Measurements from ENCODE around the gene RAD51B. TPM values are rescaled to one million over a fixed set of nuclear protein-coding genes. Genes with fewer than 3 reads are reported as not detected.

RAD51B gene
- total and polyA plus RNA-seq, 9 of the 15 experiments (the other 6 are each of a cell fraction or from before 2014, with no cell fraction given) = 8.5 to 17.3 (median 11.3) TPM

GRCh38 chr14:68342216-68342763 lies 522.7 kb downstream of the RAD51B start:
- H3K9ac ChIP-seq (ENCODE audit: insufficient read depth in 1 of 2, low read depth in 2 of 2, low read length in 2 of 2) = no peak overlapping the region
- H3K27ac ChIP-seq (ENCODE audit: extremely low read depth, low read depth, low read length) = no peak overlapping the region; the same call in 2 of the 3 replicates
- ATAC-seq (no peak), DNase-seq (ENCODE audit: extremely low read depth in 1 of 4, low spot score in 3 of 4) (no peak), FAIRE-seq (no peak)
- no peaks in the 10 kb centered on the region for H3K9me1 ChIP-seq (ENCODE audit: control insufficient read depth, insufficient read depth, low read length)
- no peaks in the 10 kb centered on the region for H4K20me1 ChIP-seq (replicated peaks; ENCODE audit: control insufficient read depth, insufficient read depth, low read length)
- in situ Hi-C loops (cut with MboI) = no loop called here
- H3K27me3 ChIP-seq (ENCODE audit: control insufficient read depth in 2 of 2, insufficient read depth in 2 of 2, low read length in 2 of 2) = no peaks in the 10 kb centered on the region
- no peak overlapping the region for H3K4me3 ChIP-seq
- 0% methylated on average over 2 of the region's 3 CpGs for WGBS (ENCODE audit: insufficient coverage, low coverage, missing lambda C conversion rate)
- H3K4me1 ChIP-seq (replicated peaks in 1 of 2; ENCODE audit: control insufficient read depth in 2 of 2, insufficient read depth in 2 of 2, low read length in 2 of 2) = peaks cover 0 to 6% of the 10 kb centered on the region in 2 experiments; a peak in 3 of 5 replicates
- POLR2A ChIA-PET = interaction anchor here (1.0 kb wide), 1 partner anchor 18 kb away, joined by 4 read pairs; no protein-coding TSS in a partner anchor
- H3K36me3 ChIP-seq (ENCODE audit: control insufficient read depth, insufficient read depth, low read length) = no peaks in the 10 kb centered on the region
- H3K79me2 ChIP-seq (ENCODE audit: control insufficient read depth, insufficient read depth, low read length) = no peaks in the 10 kb centered on the region
- no peaks in the 10 kb centered on the region for H3K9me3 ChIP-seq (replicated peaks; ENCODE audit: control insufficient read depth, insufficient read depth, low read depth, low read length)
- CTCF ChIA-PET (ENCODE audit: low intra/inter-chr PET ratio) = no interaction called here
- peak overlapping the region; percentile 8; the same call in 1 of the 2 replicates for H3K4me2 ChIP-seq (ENCODE audit: insufficient read depth, low read length)
- BruUV-seq (replicated peaks) = no TSS peak
- H2AFZ ChIP-seq (ENCODE audit: low read depth, low read length) = no peak overlapping the region
- intact Hi-C loops (cut with micrococcal nuclease) = no loop called here
- TF ChIP-seq NFYB (IDR thresholded peaks at IDR 0.05; ENCODE audit: extremely low read depth, insufficient read length) = no peak
- no peak for TF ChIP-seq NFXL1 (CRISPR knock-in tag; IDR thresholded peaks at IDR 0.05)
- TF ChIP-seq SAFB2 (IDR thresholded peaks at IDR 0.05; ENCODE audit: borderline replicate concordance, low read depth, low read length, severe bottlenecking) = no peak
- no peak for TF ChIP-seq ZNF445 (CRISPR knock-in tag; IDR thresholded peaks at IDR 0.05; ENCODE audit: low read depth)
- peak; percentile 34; the same call in 1 of the 2 replicates for TF ChIP-seq SMARCA4 (IDR thresholded peaks at IDR 0.05)
- peak; percentile 70; the same call in 1 of the 2 replicates for TF ChIP-seq SOX6 (IDR thresholded peaks at IDR 0.05)
- no peak for TF ChIP-seq CHD4 (IDR thresholded peaks at IDR 0.05; ENCODE audit: insufficient read depth, insufficient replicate concordance, low read depth, low read length, poor library complexity, severe bottlenecking)
- no peak for TF ChIP-seq ZNF23 (CRISPR knock-in tag; IDR thresholded peaks at IDR 0.05)
- peak; percentile 49; the same call in 1 of the 2 replicates for TF ChIP-seq L3MBTL2 (IDR thresholded peaks at IDR 0.05)
- no peak for TF ChIP-seq OTX1 (CRISPR knock-in tag; IDR thresholded peaks at IDR 0.05)
- TF ChIP-seq CXXC5 (CRISPR knock-in tag; IDR thresholded peaks at IDR 0.05) = no peak
- no peak for TF ChIP-seq FOXK1 (CRISPR knock-in tag; IDR thresholded peaks at IDR 0.05; ENCODE audit: borderline replicate concordance)
- TF ChIP-seq CBX2 (IDR thresholded peaks at IDR 0.05; ENCODE audit: insufficient read depth, low read length, poor library complexity, severe bottlenecking) = no peak
- TF ChIP-seq ARID1B (IDR thresholded peaks at IDR 0.05) = peak; percentile 37; the same call in 1 of the 2 replicates
- TF ChIP-seq, protein P1, sequence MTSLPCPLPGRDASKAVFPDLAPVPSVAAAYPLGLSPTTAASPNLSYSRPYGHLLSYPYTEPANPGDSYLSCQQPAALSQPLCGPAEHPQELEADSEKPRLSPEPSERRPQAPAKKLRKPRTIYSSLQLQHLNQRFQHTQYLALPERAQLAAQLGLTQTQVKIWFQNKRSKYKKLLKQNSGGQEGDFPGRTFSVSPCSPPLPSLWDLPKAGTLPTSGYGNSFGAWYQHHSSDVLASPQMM (CRISPR knock-in tag; IDR thresholded peaks at IDR 0.05) = no peak
- no peak for TF ChIP-seq WHSC1 (IDR thresholded peaks at IDR 0.05; ENCODE audit: low read length)
- peak; percentile 45; the same call in 1 of the 2 replicates for TF ChIP-seq CTBP1 (IDR thresholded peaks at IDR 0.05; ENCODE audit: borderline replicate concordance)
- no peak for TF ChIP-seq ZBTB2 (IDR thresholded peaks at IDR 0.05)
- peak; percentile 15; the same call in 1 of the 2 replicates for TF ChIP-seq SMARCE1 (IDR thresholded peaks at IDR 0.05)
- TF ChIP-seq NFIX (CRISPR knock-in tag; IDR thresholded peaks at IDR 0.05; ENCODE audit: low read depth) = no peak
- no peak for TF ChIP-seq ZNF436 (CRISPR knock-in tag; IDR thresholded peaks at IDR 0.05)
- no peak for TF ChIP-seq SUPT5H (IDR thresholded peaks at IDR 0.05)
- TF ChIP-seq MLLT1 (IDR thresholded peaks at IDR 0.05) = no peak

Measured in K562 (cell line).